Islet precursor cell (in vitro differentiated cells): ENCODE results near the gene TMEM270.
"Not testable (repeated sequence)": the region's sequence is repeated elsewhere in the genome, so short reads cannot be mapped to it uniquely, and the experiment has no call there.

ENCODE experiments used
- DNase-seq: peaks from one replicate; pipeline ENCODE4 v3.0.0-alpha.2; 2018

The TMEM270 gene, protein sequence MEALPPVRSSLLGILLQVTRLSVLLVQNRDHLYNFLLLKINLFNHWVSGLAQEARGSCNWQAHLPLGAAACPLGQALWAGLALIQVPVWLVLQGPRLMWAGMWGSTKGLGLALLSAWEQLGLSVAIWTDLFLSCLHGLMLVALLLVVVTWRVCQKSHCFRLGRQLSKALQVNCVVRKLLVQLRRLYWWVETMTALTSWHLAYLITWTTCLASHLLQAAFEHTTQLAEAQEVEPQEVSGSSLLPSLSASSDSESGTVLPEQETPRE

DNA sequence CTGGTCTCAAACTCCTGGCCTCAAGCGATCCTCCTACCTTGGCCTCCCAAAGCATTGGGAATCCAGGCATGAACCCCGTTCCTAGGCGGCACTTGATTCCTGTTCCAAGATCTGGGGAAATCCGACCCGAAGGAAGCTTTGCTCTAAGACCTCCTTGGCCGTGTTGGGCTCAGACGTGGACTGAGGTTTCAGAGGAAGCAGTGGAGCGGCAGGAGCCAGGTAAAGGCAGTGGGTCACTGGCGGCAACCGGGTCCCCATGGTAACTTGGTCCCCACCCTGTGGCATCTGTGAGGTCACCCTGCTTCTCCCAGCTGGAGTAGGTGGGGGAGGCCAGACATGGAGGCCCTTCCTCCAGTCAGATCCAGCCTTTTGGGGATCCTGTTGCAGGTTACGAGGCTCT, at the start of gene TMEM270:
TSS of gene TMEM270 (plus strand) at position 301 of the 400 bp plus-strand sequence. CDS start at position 337, 36 bp downstream.
- no peak for DNase-seq

DNA sequence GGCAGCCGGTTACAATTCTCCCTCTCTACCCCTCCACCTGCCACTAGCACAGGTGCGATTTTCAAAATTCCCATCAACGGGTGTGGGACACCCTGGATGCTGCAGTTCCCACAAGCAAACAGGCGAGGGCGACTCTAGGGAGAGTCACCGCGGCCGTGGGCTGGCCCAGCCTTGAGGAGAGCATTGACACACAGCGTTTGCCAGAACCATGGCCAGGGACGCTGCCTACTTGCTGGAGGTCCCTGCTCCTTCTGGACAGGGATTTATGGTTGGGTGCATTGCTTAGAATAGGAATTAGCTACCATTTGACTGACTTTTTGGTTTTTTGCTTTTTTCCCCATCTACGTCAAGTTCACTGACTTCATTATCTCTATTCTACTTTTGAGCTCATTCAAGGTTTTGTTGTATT, 49.2 kb upstream of the TMEM270 start:
- DNase-seq, result peak; percentile 91

DNA sequence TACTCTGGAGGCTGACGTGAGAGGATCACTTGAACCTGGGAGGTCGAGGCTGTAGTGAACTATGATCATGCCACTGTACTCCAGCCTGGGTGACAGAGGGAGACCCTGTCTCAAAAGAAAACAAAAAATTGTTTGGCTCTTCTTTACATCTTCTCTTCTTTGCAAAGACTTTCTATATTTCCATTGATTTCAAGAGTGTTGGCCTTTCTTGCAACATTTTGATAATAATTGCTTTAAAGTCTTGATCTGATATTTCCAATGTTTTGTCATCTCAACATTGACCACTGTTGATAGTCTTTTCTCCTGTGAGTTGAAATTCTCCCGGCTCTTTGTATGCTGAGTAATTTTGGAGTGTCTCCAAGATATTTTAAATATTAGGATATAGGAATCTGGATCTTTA, 48.0 kb upstream of the TMEM270 start:
- no peak for DNase-seq

DNA sequence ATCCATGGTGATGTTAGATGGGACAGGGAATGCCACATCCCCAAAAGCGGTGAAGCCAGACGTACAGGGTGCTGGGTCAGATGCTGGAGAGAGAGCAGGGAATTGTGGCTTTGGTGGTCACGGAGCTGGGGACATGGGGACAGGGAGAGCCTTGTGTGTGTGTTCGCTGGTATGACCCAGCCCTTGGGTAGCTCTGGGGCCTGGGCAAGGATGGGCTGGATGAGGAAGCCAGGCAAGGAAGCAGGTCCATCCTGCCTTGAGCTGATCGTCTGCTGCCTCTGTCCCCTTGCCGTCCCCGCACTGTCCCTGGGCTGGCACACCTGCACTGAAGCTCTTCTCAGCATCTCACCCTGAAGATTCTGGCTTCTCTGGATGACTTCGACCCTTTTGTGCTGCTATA, 45.5 kb upstream of the TMEM270 start:
- DNase-seq, result peak; percentile 24

DNA sequence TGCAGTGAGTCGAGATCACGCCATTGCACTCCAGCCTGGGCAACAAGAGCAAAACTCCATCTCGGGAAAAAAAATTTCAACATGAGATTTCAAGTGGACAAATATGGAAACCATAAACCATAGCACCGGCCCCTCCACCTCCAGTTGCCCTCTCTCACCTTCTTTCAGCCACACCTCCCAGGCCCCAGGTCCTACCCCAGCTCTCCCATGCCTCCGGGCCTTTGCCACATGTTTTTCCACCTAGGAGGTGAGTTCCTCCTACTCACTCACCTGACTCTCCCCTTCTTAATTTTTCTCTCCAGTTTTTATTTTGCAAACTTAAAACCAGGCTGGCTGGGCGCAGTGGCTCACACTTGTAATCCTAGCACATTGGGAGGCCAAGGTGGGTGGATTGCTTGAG, 43.8 kb upstream of the TMEM270 start:
- peak; percentile 12 for DNase-seq

DNA sequence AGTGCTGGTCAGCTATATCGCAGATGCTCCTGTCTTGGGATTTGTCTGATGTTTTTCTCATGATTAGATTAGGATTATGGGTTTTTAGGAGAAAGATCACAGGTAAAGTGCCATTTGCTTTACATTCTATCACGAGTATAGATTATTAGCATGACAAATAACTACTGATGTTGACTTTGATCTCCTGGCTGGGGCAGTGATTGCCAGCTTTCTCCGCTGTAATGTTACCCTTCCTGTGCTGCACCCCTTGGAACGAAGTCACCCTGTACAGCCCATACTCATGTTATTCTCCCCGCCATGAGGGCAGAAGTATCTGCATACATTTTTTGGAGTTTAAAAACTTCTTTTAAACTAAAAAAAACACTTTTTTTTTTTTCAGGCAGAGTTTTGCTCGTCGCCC, 40.9 kb upstream of the TMEM270 start:
- DNase-seq, result peak; percentile 16

DNA sequence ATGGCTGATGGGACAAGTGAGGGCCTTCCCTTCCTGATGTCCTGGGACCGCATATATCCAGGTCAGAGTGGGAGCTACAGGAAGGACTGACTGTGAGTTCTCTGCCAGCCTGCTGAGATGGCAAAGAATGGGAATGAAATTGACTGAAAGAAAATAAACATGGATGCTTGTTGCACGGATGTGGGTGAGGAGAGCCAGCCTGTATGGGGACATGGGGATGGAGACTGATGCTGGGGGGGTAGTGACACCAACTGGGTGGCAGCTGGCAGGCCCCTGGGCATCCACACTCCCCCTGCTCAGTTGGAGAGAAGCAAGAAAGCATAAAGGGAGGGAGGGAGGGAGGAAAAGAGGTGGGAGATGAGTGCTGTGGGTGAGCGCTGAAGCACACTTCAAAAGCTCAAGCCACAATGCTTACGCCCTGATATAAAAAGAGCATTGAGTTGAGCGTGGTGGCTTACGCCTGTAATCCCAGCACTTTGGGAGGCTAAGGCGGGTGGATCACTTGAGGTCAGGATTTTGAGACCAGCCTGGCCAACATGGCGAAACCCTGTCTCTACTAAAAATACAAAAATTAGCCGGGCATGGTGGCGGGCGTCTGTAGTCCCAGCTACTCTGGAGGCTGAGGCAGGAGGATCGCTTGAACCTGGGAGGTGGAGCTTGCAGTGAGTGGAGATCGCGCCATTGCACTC, 39.2 kb upstream of the TMEM270 start:
- DNase-seq, result not testable (repeated sequence)

DNA sequence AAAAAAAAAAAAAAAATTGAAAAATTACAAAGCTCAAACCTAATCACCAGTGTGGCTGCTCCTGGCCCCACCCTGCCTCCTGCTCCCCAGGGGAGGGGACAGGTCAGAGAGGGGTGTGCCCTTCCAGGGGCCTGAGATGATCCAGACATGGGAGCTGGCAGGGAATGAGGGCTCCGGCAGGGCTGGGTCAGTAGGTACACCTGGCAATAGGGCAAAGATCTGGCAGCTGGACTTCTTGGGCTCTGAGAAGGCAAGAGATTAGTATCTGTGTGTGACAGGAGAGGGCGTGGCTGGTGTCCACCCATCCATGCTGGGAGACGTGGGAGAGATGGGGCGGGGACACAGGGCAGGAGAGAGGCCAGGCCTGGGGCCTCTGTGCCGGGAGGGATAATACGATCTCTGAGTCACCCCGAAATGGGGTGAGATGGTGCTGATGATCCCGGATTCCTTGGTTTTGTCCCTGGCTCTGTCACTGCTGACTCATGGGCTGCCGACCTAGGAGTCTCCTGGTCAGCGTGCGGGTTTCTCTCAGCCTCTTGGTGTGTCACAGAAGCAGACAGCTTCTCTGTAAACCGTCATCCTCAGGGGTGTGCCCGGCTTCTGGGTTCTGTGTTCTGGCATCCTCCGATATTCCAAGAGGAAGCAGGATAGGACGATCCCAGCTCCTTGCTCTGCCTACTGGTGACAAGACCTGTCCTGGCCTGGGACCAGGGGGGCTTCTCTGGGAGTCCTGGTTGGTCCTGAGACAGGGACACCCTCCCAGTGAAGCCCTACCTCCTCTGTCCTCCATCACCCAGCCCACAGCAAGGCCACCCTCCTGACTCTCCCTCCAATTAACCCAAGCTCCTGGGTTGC, 38.4 kb upstream of the TMEM270 start:
- peak; percentile 98 for DNase-seq

DNA sequence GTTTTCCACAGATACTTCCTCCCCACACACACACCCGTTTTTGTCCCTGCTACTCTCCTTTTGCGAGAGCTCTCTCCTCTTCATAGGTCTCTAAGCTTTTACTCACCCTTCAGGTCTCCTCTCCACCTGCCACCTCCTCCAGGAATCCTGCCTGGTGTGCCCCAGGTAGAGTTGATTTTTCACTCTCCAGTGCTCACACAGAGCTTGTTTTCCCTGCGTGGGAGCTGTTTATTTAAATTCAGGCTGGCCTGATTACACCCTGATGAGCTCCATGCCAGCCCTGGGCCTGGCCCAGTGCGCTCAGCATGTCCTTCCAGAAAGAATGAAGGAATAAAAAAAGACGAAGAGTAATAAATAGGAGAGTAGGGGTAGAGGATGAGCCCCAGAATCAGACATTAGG, 37.7 kb upstream of the TMEM270 start:
- no peak for DNase-seq

DNA sequence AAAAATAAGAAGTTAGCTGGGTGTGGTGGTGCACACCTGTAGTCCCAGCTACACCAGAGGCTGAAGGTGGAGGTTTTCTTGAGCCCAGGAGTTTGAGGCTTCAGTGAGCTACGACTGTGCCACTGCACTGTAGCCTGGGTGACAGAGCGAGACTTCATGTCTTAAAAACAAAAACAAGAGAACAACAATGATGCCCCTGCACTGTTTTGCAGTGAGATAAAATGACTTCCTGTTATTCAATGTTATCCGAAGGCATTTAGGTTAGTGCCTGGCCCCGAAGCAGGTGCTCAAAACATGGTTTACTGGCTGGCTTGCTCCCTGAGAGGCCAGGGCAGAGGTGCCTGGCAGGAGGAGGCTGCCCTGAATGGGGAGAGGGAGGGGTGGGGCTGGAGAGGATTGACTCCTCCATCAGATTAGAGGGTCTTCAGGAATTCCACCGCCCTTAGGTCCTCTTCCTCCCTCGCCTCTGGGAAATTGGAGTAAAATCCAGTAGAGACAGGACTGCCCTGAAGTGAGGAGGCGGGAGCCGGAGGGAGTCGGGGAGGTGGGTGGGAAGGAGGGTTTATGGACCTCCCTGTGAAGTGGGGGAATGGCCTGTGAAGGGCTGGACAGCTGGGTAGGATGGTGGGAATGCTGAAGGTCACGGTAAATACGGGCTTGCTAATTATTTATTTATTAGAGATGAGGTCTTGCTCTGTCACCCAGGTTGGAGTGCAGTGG, 36.9 kb upstream of the TMEM270 start:
- no peak for DNase-seq

DNA sequence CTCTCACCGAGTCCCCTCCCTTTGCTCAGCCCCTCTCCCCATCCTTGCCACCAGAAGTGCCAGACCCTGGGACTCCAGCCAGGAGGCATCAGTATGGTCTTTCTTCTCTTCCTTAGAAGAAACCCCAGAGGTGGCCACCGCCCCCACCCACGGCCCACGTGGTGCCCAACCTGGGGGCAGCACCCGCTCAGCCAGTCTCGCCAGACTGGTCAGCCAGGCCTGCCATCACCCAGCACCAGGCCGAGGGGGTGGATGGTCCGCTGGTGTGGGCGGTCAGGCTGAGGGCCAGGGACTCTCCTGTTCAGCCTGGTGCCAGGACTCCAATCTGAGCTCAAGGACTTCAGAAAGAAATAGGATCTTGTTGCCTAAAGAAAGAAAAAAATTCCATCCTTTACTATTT, 36.0 kb upstream of the TMEM270 start:
- DNase-seq, result no peak

DNA sequence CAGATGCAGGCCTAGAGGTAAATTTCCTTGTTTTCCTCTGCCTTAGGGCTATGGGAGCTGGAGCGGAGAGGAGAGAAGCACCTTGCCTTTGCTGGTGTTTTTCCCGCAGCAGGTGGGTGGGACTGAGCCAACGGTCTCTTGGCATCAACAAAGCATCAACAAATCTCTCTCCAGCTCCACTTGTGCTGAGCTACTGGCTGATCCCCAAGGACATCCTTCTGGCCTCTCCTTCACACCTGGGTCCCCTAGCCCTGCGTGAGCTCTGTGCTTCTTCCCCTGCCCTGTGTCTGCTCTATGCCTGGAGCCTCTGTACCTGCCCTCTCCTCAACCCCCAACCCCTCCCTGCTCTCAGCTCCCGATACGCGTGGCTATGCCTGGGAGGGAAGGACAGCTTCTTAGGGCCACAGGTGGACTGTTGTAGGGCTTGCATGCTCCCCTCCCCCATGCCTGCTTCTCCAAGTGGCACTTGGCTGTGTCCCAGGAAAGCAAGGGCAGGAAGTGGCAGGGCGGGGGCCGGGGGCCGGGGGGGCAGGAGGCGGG, 33.3 kb upstream of the TMEM270 start:
- DNase-seq, result peak; percentile 85

DNA sequence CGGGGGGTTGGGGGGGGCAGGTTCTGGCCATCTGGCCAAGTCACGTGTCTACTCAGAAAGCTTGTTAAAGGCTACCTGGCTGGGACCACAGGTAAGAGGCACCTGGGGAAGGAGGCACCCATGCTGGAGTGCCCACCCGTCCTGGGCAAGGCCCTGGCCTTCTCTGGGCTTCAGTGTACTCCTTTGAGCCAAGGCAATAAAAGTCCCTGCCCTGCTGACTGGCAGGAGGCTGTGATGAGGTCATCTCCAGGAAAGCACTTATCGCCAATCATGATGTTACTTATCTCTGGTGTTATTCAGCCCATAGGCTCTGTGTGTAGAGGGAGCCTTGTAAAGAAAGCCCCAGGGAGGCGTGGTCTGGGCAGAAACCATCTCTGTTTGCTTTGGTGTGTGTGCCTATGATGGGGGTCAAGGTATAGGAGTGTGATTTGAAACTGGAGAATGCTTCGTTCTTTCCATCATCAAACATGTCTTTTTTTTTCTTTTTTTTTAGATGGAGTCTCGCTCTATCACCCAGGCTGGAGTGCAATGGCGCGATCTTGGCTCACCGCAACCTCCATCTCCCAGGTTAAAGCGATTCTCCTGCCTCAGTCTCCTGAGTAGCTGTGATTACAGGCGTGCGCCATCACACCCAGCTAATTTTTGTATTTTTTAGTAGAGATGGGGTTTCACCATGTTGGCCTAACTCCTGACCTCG, 32.7 kb upstream of the TMEM270 start:
- DNase-seq, result peak; percentile 94

DNA sequence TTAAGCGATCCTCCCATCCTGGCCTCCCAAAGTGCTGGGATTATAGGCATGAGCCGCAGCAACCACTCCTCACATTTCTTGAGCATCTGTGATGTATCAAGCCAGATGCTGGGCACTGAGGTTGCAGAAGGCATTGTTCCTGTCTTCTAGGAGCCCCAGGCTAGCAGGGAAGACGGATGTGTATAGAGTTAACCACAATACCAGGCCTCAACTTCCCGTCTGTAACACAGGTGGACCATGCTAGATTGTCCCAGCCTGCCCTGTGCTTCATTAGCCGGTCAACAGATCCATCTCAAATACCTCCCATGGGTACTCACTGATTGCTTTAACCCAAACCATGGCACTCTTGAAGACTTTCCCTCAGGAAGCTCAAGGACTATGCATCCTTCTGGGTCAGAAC, 32.0 kb upstream of the TMEM270 start:
- DNase-seq, result no peak

DNA sequence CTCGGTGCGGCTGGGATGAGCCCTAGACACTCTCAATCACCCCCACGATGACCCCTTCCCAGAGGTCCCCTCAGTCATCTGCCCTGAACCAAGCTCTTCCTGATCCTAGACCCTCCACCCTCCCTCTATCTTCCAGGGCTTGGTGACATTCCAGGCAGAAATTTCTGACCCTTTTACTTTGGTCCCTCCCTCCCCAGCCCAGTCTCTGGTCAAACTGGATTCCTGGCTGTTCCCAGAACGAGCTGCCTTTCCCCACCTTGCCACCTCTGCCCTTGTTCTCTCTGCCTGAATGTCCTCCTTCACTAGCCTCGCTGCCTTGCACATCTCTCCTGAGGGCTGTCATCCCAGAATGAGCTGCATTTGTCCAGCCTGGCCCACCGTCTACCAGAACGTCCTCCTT, 31.5 kb upstream of the TMEM270 start:
- peak; percentile 91 for DNase-seq

DNA sequence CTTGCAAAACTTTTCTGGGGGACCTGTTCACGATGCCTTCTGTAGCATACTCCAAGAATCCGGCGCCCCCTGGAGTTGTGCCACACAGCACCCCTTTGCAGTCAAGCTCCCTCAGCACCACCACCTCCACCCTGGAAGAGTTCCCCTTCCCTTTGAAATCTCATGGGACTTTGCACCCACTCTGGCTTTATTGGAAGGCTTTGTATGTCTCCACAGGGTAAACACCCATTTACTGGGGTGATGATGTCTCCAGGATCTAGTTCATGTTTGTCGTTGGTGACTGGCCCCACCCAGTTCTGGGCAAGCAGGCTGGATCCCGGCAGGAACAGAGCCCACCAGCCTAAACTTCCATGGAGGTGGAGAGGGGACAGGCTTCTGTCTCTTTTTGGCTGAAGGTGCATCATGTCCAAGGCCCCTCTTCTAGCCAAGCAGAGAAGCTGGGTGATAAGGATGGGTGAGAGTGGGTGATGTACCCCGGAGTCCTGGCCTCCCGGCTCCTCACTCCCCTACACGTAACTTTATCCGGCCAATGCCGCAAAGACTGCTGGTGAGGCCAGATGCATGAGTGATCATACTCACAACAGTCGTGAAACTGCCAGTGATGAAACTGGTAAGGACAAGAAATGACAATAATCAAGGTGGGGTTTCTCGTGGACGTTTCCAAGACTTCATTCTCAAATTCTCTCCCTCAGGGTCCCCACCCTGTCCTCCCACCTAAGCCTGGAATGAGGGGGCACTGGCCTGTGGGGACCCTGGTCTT, 30.9 kb upstream of the TMEM270 start:
- DNase-seq, result no peak

DNA sequence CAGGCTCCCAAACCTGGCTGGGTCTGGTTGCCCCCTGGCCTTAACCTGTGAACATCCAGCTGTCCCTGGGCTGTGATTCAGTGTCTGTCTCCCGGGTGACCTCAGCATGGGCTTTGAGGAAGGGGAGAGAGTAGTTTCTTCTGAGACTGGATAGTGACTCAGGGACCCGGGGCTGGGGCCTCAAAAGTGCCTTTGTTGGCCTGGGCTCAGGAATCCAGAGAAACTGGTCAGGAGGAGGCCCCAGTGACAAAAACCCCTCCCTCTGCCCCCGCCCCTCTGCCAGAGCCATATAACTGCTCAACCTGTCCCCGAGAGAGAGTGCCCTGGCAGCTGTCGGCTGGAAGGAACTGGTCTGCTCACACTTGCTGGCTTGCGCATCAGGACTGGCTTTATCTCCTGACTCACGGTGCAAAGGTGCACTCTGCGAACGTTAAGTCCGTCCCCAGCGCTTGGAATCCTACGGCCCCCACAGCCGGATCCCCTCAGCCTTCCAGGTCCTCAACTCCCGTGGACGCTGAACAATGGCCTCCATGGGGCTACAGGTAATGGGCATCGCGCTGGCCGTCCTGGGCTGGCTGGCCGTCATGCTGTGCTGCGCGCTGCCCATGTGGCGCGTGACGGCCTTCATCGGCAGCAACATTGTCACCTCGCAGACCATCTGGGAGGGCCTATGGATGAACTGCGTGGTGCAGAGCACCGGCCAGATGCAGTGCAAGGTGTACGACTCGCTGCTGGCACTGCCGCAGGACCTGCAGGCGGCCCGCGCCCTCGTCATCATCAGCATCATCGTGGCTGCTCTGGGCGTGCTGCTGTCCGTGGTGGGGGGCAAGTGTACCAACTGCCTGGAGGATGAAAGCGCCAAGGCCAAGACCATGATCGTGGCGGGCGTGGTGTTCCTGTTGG, 30.0 kb upstream of the TMEM270 start, which contains the start of gene CLDN4:
TSS of gene CLDN4 (plus strand) at position 316 of the 903 bp plus-strand sequence. CDS start at position 522, 206 bp downstream.
- peak; percentile 99 for DNase-seq

DNA sequence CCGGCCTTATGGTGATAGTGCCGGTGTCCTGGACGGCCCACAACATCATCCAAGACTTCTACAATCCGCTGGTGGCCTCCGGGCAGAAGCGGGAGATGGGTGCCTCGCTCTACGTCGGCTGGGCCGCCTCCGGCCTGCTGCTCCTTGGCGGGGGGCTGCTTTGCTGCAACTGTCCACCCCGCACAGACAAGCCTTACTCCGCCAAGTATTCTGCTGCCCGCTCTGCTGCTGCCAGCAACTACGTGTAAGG, 29.4 kb upstream of the TMEM270 start:
- no peak for DNase-seq

DNA sequence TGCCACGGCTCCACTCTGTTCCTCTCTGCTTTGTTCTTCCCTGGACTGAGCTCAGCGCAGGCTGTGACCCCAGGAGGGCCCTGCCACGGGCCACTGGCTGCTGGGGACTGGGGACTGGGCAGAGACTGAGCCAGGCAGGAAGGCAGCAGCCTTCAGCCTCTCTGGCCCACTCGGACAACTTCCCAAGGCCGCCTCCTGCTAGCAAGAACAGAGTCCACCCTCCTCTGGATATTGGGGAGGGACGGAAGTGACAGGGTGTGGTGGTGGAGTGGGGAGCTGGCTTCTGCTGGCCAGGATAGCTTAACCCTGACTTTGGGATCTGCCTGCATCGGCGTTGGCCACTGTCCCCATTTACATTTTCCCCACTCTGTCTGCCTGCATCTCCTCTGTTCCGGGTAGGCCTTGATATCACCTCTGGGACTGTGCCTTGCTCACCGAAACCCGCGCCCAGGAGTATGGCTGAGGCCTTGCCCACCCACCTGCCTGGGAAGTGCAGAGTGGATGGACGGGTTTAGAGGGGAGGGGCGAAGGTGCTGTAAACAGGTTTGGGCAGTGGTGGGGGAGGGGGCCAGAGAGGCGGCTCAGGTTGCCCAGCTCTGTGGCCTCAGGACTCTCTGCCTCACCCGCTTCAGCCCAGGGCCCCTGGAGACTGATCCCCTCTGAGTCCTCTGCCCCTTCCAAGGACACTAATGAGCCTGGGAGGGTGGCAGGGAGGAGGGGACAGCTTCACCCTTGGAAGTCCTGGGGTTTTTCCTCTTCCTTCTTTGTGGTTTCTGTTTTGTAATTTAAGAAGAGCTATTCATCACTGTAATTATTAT, 28.9 kb upstream of the TMEM270 start:
- DNase-seq, result peak; percentile 97
